Caki2 (cell line): ENCODE results near the gene TMEM256. TPM values are rescaled to one million over a fixed set of nuclear protein-coding genes. Genes with fewer than 3 reads are reported as not detected.
A peak's percentile ranks its signal among the peaks of the same experiment; 100 is the strongest.

ENCODE experiments used
- DNase-seq: peaks from one replicate; pipeline ENCODE4 v3.0.0-alpha.2; 2015; ENCODE audit warnings: low read depth
- in situ Hi-C: cut with HindIII; loops from 2 replicates; pipeline ENCODE4 v1.10.0; 2016; ENCODE audit warnings: low sequenced_read_pairs, low pct_unique_long_range_greater_than_20kb, mixed read lengths
- total RNA-seq: library from RNA; depleted of rRNA; stranded (reverse); fragments of >200 nt; shearing (Covaris generic); gene quantifications from 2 replicates; pipeline ENCODE4 v1.2.3, GENCODE V29; 2014; ENCODE audit warnings: low replicate concordance; rRNA removed

The TMEM256 gene
- 132 and 200 TPM in 2 replicates for total RNA-seq

- in situ Hi-C loops, result no loop called here
These were observed at the start of gene TMEM256 for GRCh38 chr17:7403977-7404736. Gene TMEM256, minus strand, starts transcription at chr17:7404097. Its CDS starts 13 bp downstream, at chr17:7404084.

GRCh38 chr17:7448461-7448860, 44.6 kb upstream of the TMEM256 start:
- no peak for DNase-seq
- in situ Hi-C loops, result no loop called here

More at GRCh38 chr17:7403977-7404736, at the start of gene TMEM256:
- peak; percentile 98 for DNase-seq

GRCh38 chr17:7445619-7445968, 41.7 kb upstream of the TMEM256 start:
- DNase-seq, result peak; percentile 58
- in situ Hi-C loops, result no loop called here

DNA sequence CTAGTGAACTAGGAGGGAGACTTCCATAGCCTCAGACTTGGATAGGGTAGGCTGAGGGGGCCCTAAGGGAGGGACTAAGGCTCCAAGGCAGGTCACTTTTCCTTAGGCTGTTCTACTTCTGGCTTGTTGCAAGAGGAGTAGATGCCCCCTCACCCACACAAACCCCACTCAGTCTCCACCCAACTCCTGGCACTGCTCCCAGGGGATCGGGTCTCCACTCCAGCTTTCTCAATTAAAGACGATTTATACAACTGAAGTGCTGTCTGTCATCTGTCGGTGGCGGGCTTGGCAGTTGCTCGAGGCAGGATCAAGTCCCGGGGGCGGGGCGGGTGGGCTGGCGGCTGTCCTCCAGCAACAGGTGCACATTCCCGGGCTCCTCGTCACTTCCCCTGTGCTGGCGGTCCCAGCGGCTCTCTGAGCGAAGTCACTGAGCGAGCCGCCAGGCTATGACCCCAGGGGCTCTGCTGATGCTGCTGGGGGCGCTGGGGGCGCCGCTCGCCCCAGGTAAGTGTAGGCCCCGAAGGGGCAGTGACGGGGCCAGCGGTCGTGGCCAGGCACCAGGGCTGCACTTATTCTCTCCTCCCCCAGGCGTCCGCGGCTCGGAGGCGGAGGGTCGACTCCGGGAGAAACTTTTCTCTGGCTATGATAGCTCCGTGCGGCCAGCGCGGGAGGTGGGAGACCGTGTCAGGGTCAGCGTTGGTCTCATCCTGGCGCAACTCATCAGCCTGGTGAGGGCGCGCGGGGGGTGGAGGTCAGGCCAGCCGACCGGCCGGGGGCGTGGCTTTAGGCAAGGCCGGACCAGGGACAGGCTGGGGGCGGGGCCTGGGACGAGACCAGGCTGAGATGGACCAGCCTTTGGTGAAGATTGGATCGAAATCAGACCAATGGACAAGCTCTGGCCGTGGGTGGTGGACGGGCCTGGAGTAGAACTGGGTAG, 41.1 kb upstream of the TMEM256 start, which contains the start of gene CHRNB1:
Gene CHRNB1 (plus strand): TSS at position 380 of the 937 bp plus-strand sequence. CDS start 67 bp downstream, at position 447.
- DNase-seq, result peak; percentile 55
- in situ Hi-C loops, result no loop called here

- in situ Hi-C loops, result no loop called here
- DNase-seq, result no peak
These were observed 39.9 kb upstream of the TMEM256 start for GRCh38 chr17:7443499-7444485.

- no peak for DNase-seq
- in situ Hi-C loops, result no loop called here
These were observed 38.2 kb upstream of the TMEM256 start for GRCh38 chr17:7442142-7442541.

DNA sequence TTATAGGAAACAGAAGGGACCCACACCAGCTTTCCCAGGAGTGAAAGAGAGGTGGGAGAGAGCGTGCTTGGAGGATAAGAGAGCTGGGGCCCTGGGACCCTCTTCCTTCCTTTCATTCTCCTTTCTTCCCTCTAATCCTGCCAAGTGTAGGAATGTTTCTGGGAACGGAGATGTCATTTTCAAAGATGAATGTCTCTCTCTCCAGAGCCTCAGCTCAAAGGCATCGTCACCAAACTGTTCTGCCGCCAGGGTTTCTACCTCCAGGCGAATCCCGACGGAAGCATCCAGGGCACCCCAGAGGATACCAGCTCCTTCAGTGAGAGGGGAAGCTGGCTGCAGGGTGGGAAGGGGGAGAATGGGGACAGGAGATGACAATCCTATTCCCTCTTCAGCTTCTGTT, 37.4 kb upstream of the TMEM256 start:
- DNase-seq, result no peak
- in situ Hi-C loops, result no loop called here

DNA sequence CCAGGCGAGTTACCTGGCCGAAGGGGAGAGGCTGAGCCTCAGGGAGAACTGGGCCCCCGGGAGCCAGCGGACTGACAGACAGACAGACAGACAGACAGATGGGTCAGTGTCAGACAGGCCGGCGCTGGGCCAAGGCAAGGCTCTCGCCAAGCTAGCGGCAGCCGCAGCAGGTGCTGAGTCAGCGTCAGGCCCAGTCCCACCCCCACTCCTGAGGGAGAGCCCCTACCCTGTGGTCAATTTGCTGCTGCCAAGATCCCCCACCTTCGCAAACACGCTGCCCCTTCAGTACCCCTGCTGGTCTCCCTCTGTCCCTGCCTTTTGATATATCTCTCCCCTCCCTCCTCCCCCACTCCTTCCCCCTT, 36.9 kb upstream of the TMEM256 start:
- in situ Hi-C loops, result no loop called here
- no peak for DNase-seq

DNA sequence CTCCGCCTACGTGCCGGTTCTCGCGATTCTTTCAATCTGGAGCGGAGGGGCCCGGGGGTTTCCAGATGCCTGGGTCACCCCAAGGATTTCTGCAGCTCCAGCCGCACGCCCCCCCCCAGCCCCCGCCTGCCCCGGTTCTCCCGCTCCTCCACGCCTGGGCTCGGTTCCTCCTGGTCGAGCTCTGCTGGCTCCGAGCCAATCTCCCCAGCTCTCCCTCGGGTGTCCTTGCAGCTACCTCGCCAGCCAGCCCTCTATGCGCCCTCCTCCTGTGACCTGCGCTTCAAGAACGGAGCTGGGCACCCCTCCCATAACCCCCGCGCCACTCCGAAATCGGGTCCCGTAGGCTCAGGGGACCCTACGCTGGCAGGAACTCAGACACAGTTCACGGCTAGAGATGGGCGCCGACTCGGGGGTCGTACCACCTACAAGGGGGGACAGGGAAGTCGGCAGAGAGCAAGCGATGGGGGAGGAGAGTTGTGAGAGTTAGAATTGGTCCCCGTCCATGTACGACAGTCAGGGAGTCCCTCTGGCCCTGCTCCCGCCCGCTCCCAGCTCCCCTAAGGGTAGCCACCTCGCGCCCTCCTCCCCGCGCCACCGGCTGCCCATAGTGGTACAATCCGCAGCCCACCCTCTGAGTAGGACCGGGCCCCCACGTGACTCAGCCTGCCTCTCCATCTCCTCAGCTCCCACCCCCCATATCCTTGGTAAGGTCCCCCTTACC, 36.4 kb upstream of the TMEM256 start:
- DNase-seq, result no peak

DNA sequence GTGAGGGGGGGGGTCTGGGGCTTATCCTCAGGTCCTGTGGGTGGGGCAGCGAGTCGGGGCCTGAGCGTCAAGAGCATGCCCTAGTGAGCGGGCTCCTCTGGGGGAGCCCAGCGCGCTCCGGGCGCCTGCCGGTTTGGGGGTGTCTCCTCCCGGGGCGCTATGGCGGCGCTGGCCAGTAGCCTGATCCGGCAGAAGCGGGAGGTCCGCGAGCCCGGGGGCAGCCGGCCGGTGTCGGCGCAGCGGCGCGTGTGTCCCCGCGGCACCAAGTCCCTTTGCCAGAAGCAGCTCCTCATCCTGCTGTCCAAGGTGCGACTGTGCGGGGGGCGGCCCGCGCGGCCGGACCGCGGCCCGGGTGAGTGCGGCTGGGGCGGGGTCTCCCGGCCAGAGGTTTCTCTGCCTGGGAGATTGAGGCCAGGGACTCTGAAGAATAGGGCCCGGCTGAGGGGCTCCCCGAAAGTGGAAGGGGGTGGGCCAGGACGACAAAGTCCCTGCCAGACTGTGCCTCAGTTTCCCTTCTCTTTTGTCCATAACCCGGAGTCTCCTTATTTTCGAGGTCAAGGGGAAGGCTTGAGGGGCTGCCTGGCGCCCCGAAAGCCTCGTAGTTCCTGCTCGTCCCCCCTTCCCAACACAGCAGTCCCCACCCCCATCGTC, 35.7 kb upstream of the TMEM256 start, which contains the start of gene FGF11:
Gene FGF11 (plus strand): TSS at position 51 of the 651 bp plus-strand sequence. CDS start 109 bp downstream, at position 160.
- in situ Hi-C loops, result no loop called here
- no peak for DNase-seq

More for the DNA sequence above, 36.4 kb upstream of the TMEM256 start:
- in situ Hi-C loops, result no loop called here

DNA sequence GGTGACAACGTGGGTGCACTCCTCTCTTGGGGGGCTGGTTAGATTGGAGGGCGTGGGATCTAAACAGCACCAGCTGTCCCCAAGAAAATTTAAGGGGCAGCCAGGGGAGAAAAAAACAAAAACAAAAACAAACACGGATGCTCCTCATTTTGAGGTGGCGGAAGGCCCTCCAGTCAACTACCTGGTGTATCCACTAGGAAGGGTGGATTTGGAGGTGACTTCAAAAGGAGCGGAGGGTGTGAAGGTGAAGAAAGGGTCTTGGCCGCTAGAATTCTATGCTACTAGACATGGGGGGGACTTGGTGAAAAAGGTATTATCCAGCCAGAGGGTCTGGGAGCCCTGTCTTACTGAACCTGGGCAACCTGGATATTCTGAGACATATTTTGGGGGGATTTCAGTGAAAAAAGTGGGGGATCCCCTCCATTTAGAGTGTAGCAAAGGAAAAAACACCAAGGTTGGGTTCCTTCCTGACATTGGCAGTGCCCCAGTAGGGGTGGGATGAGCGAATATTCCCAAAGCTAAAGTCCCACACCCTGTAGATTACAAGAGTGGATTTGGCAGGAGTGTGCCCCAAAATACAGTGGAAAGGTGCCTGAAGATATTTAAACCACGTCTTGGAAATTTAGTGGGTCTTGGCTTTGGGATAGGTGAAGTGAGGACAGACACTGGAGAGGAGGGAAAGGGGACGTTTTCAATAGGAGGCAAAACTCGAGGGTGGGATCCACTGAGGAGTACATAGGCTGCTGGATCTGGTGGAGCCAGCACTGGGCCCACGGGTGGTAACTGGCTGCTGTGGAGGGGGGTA, 35.0 kb upstream of the TMEM256 start:
- in situ Hi-C loops, result no loop called here

DNA sequence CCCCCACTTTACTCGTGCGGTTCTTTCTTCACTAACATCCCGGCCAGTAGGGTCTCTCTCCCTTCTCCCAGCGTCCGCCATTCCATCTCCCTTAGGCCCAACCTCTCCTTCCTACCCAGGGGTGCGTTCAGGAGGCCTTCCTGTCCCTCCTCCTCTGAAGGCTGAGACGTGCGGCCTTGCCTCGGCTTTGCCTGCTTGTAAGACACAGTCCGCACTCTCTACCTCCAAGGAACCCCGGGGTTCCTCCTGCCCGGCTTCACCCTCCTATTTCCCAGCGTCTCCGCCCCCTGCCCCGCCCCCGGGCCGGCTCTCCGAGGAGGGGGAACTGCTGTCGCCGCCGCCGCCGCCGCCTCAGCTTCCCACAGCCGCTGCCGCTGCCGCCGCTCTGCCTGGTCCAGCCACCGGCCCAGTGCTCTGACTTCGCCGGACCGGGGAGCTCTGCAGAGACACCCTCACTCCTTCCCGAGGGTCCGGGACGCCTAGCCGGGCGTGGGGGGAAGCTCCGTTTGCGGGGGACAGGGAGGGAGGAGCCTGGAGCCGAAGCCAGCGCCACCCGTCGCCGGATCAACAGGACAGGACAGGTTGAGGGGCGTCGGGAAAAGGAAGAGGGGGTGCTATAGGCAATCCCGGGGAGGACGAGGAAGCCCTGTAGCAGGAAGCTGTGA, 34.2 kb upstream of the TMEM256 start:
- in situ Hi-C loops, result no loop called here
- DNase-seq, result no peak

More for the DNA sequence above, 35.0 kb upstream of the TMEM256 start:
- no peak for DNase-seq

DNA sequence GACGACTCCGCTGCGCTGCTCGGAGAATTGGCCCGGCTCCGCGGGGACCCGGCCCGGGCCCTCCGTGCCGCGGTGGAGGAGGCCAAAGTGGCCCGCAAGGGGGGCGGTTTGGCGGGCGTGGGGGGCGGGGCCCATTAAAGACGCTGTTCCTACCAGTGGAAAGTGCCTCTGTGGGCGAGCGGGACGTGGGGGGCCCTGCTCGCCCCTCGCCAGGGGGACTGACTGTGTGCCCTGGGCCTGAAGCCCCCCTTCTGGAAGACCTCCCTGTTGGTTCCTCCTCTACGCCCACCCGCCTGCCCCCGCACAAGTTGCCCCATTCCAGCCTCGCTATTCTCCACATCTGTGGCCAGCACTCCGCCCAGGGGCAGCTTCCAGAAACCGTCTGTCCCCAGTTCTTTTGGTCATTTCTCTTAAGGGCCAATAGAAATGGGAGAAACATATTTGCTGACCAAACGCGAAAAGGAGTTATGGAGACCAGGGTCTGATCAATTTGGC, 33.5 kb upstream of the TMEM256 start:
- DNase-seq, result no peak
- in situ Hi-C loops, result no loop called here

GRCh38 chr17:7436556-7437368, 32.9 kb upstream of the TMEM256 start:
- in situ Hi-C loops, result no loop called here
- DNase-seq, result peak; percentile 64
